Effector memory CD8-positive, alpha-beta T cell (primary cell): Measurements from ENCODE around the gene CRYGS.

Source experiments
- ATAC-seq: fragments of 150-1000 bp; cut with Tn5 transposase; replicated peaks from 2 replicates; pipeline ENCODE4 v1.10.0; 2021; ENCODE audit warnings: mild to moderate bottlenecking, moderate library complexity
- DNase-seq, 3 experiments: peaks; one replicate each; pipeline ENCODE4 v3.0.0; 2021
- H3K27ac Mint-ChIP-seq, 2 donors: one replicate each; pipeline ENCODE4 v1.8.0; 2022; ENCODE audit warnings: mild to moderate bottlenecking in 2 of 2, mixed read lengths in 2 of 2, moderate library complexity in 2 of 2
- H3K27me3 Mint-ChIP-seq, 2 donors: one replicate each; pipeline ENCODE4 v1.8.0; 2022; ENCODE audit warnings: mixed read lengths in 2 of 2
- H3K36me3 Mint-ChIP-seq: one replicate; pipeline ENCODE4 v1.8.0; 2022; ENCODE audit warnings: mild to moderate bottlenecking, moderate library complexity, mixed read lengths; ENCODE audit not compliant: insufficient read depth
- H3K4me1 Mint-ChIP-seq, 2 donors: one replicate each; pipeline ENCODE4 v1.8.0; 2022; ENCODE audit warnings: low read depth in 2 of 2, mixed read lengths in 2 of 2
- H3K4me3 Mint-ChIP-seq, 2 donors: one replicate each; pipeline ENCODE4 v1.8.0; 2022; ENCODE audit warnings: mild to moderate bottlenecking in 2 of 2, mixed read lengths in 2 of 2, moderate library complexity in 2 of 2
- H3K9me3 Mint-ChIP-seq, 2 donors: one replicate each; pipeline ENCODE4 v1.8.0; 2022; ENCODE audit warnings: mixed read lengths in 2 of 2

CRYGS gene

GRCh38 chr3:186520957-186521842 is 23.0 kb downstream of the CRYGS start:
- H3K4me1 Mint-ChIP-seq = peaks cover 25 to 38% of the 10 kb centered on the region in 2 donors
- H3K36me3 Mint-ChIP-seq = no peaks in the 10 kb centered on the region
- no peak overlapping the region for H3K4me3 Mint-ChIP-seq
- ATAC-seq = no peak
- no peaks in the 10 kb centered on the region for H3K9me3 Mint-ChIP-seq
- no peaks in the 10 kb centered on the region for H3K27me3 Mint-ChIP-seq
- H3K27ac Mint-ChIP-seq = peak overlapping the region; percentile 10 to 47
- DNase-seq = no peak

DNA sequence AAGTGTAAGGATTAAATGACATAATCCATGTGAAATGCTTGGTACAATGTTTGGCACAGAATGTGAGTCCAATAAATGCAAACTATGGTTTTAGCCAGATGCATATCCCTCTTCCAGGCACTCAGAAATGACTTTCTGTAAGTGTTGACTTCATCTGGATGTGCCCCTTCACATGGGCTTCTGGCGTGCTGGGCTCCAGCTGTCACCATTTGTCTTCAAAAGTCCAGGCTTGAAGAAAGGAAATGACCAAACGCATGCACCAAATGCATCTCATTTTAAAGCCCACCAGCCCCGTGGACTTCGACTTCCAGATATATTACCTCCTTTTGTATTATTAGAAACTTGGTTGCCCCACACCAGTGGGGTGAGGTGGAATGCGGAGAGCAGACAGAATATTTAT is 23.7 kb downstream of the CRYGS start:
- Mint-ChIP-seq H3K36me3 (peaks cover 7% of the 10 kb centered on the region), H3K27me3 (no peaks in the 10 kb centered on the region), H3K9me3 (no peaks in the 10 kb centered on the region), H3K27ac (peak overlapping the region; percentile 77 to 78), H3K4me1 (peaks cover 33 to 46% of the 10 kb centered on the region in 2 donors), H3K4me3 (peak overlapping the region in 1 of 2 donors; percentile 50)
- no peak for ATAC-seq
- no peak for DNase-seq

GRCh38 chr3:186519021-186519658 is 25.0 kb downstream of the CRYGS start:
- no peaks in the 10 kb centered on the region for H3K27me3 Mint-ChIP-seq
- peaks cover 44 to 56% of the 10 kb centered on the region in 2 donors for H3K4me1 Mint-ChIP-seq

DNA sequence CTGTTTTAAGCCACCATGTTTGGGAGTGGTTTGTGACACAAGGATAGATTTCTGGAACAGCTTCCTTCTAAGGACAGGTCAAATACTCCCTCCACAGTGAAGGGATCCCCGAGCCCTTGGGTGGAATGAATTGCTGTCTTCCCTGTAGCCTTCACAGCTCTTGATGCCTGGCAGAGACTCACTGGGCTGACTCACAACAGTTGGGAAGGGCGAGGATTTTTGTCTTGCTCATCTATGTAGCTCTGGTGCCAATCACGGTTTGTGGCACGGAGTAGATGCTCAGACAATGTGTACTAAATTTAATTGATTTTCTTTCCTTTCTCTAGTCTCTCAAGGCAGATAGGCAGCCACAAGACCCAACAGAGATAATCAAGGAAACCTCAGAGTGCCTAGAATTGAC is 27.0 kb downstream of the CRYGS start:
- DNase-seq (no peak), ATAC-seq (no peak)
- H3K36me3 Mint-ChIP-seq = peaks cover 7% of the 10 kb centered on the region
- H3K9me3 Mint-ChIP-seq = no peaks in the 10 kb centered on the region
- H3K4me1 Mint-ChIP-seq = peaks cover 44 to 59% of the 10 kb centered on the region in 2 donors
- H3K27me3 Mint-ChIP-seq = no peaks in the 10 kb centered on the region
- peak overlapping the region in 1 of 2 donors; percentile 55 for H3K27ac Mint-ChIP-seq
- H3K4me3 Mint-ChIP-seq = peak overlapping the region in 1 of 2 donors; percentile 44

More at GRCh38 chr3:186519021-186519658, 25.0 kb downstream of the CRYGS start:
- Mint-ChIP-seq H3K9me3 (no peaks in the 10 kb centered on the region), H3K27ac (peak overlapping the region; percentile 77 to 78), H3K36me3 (peaks cover 7% of the 10 kb centered on the region), H3K4me3 (peak overlapping the region; percentile 50 to 52)
- ATAC-seq = peak; percentile 96
- DNase-seq = peak; percentile 62 to 73 (median 72)

DNA sequence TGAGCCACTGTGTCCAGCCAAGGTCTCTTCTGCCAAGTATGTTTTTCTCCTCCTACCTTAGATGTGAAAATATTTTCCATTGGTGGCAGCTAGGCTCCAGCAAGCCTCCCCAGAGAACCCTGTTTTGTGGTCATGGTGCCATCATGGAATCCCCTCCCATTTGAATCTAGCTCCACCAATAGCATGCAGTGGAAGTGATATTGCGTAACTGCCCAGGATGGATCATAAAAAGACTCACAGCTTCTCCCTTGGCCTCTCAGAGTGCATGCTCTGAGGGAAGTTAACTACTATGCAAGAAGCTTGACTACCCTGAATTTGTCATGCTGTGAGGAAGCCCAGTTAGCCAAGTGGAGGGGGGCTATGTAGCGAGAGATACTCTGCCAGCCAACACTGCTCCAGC is 27.5 kb downstream of the CRYGS start:
- peaks cover 44 to 59% of the 10 kb centered on the region in 2 donors for H3K4me1 Mint-ChIP-seq
- DNase-seq (no peak), ATAC-seq (no peak)
- H3K4me3 Mint-ChIP-seq = peak overlapping the region in 1 of 2 donors; percentile 44
- H3K27ac Mint-ChIP-seq = peak overlapping the region; percentile 55 to 70
- H3K9me3 Mint-ChIP-seq = no peaks in the 10 kb centered on the region
- peaks cover 0 to 4% of the 10 kb centered on the region in 2 donors for H3K27me3 Mint-ChIP-seq
- H3K36me3 Mint-ChIP-seq = peaks cover 7% of the 10 kb centered on the region

GRCh38 chr3:186515125-186515524 is 29.1 kb downstream of the CRYGS start:
- Mint-ChIP-seq H3K4me3 (peak overlapping the region; percentile 44 to 59), H3K36me3 (peaks cover 7% of the 10 kb centered on the region), H3K4me1 (peaks cover 43 to 56% of the 10 kb centered on the region in 2 donors), H3K27ac (peak overlapping the region; percentile 55 to 62), H3K27me3 (peaks cover 0 to 8% of the 10 kb centered on the region in 2 donors), H3K9me3 (no peaks in the 10 kb centered on the region)
- DNase-seq (peak; percentile 26 to 45 (median 41)), ATAC-seq (peak; percentile 45)

GRCh38 chr3:186514296-186515002 is 29.7 kb downstream of the CRYGS start:
- no peaks in the 10 kb centered on the region for H3K9me3 Mint-ChIP-seq
- peaks cover 0 to 8% of the 10 kb centered on the region in 2 donors for H3K27me3 Mint-ChIP-seq
- ATAC-seq (no peak), DNase-seq (no peak)
- peak overlapping the region; percentile 55 to 62 for H3K27ac Mint-ChIP-seq
- H3K36me3 Mint-ChIP-seq = peaks cover 7% of the 10 kb centered on the region
- H3K4me3 Mint-ChIP-seq = peak overlapping the region; percentile 44 to 59
- peaks cover 40 to 54% of the 10 kb centered on the region in 2 donors for H3K4me1 Mint-ChIP-seq

DNA sequence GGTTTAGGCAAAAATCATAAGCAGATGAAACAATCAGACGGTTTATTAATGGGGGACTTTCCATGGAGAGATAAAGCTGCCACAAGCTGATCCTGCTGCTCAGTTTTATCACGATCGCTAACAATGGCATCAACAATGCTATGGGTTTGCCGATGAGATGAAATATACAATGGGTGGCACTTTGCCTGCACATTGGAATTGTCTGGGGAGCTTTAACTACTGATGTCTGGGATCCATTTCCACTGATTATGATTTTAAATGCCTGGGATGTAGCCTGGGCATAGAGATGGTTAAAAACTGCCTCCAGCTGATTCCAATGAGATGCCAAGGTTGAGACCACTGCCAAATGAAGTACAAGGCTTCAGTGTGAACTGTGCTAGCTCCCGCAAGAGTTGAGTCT is 30.8 kb downstream of the CRYGS start:
- DNase-seq (no peak), ATAC-seq (no peak)
- peak overlapping the region in 1 of 2 donors; percentile 36 for H3K27ac Mint-ChIP-seq
- peaks cover 7% of the 10 kb centered on the region for H3K36me3 Mint-ChIP-seq
- no peak overlapping the region for H3K4me3 Mint-ChIP-seq
- no peaks in the 10 kb centered on the region for H3K9me3 Mint-ChIP-seq
- peaks cover 31 to 46% of the 10 kb centered on the region in 2 donors for H3K4me1 Mint-ChIP-seq
- peaks cover 0 to 8% of the 10 kb centered on the region in 2 donors for H3K27me3 Mint-ChIP-seq

GRCh38 chr3:186512570-186513302 is 31.4 kb downstream of the CRYGS start:
- Mint-ChIP-seq H3K27me3 (peaks cover 0 to 8% of the 10 kb centered on the region in 2 donors), H3K9me3 (no peaks in the 10 kb centered on the region), H3K27ac (peak overlapping the region in 1 of 2 donors; percentile 36), H3K4me1 (peaks cover 26 to 40% of the 10 kb centered on the region in 2 donors), H3K36me3 (peaks cover 7% of the 10 kb centered on the region), H3K4me3 (no peak overlapping the region)
- no peak for ATAC-seq
- DNase-seq = no peak

GRCh38 chr3:186511702-186512101 is 32.5 kb downstream of the CRYGS start:
- H3K4me3 Mint-ChIP-seq = no peak overlapping the region
- peaks cover 0 to 9% of the 10 kb centered on the region in 2 donors for H3K27me3 Mint-ChIP-seq
- DNase-seq = no peak
- H3K9me3 Mint-ChIP-seq = no peaks in the 10 kb centered on the region
- H3K36me3 Mint-ChIP-seq = peaks cover 7% of the 10 kb centered on the region
- H3K27ac Mint-ChIP-seq = no peak overlapping the region
- peaks cover 25 to 36% of the 10 kb centered on the region in 2 donors for H3K4me1 Mint-ChIP-seq
- ATAC-seq = no peak

- no peak overlapping the region for H3K27ac Mint-ChIP-seq
- H3K4me3 Mint-ChIP-seq = no peak overlapping the region
- DNase-seq = no peak
- H3K27me3 Mint-ChIP-seq = peaks cover 3 to 14% of the 10 kb centered on the region in 2 donors
- no peak for ATAC-seq
- no peaks in the 10 kb centered on the region for H3K9me3 Mint-ChIP-seq
- H3K36me3 Mint-ChIP-seq = peaks cover 7% of the 10 kb centered on the region
- H3K4me1 Mint-ChIP-seq = peaks cover 23 to 33% of the 10 kb centered on the region in 2 donors
Observed at GRCh38 chr3:186511245-186511644, 32.9 kb downstream of the CRYGS start.

- H3K4me3 Mint-ChIP-seq = no peak overlapping the region
- H3K9me3 Mint-ChIP-seq = no peaks in the 10 kb centered on the region
- H3K27me3 Mint-ChIP-seq = peaks cover 7 to 18% of the 10 kb centered on the region in 2 donors
- H3K27ac Mint-ChIP-seq = no peak overlapping the region
- no peak for DNase-seq
- peaks cover 16 to 26% of the 10 kb centered on the region in 2 donors for H3K4me1 Mint-ChIP-seq
- no peak for ATAC-seq
- H3K36me3 Mint-ChIP-seq = peaks cover 1% of the 10 kb centered on the region
Observed at GRCh38 chr3:186510374-186511079, 33.7 kb downstream of the CRYGS start.
